CD4-positive, alpha-beta T cell treated with Interferon gamma for 1 hour (primary cell): Measurements from ENCODE around the gene PLEKHA6.

Experiments
- DNase-seq: peaks from one replicate; pipeline ENCODE4 v3.0.0-alpha.2; 2020

The PLEKHA6 gene

GRCh38 chr1:204308023-204308628 lies 51.6 kb downstream of the PLEKHA6 start:
- no peak for DNase-seq

GRCh38 chr1:204307334-204307883 lies 52.3 kb downstream of the PLEKHA6 start:
- no peak for DNase-seq

GRCh38 chr1:204306076-204306475 lies 53.7 kb downstream of the PLEKHA6 start:
- no peak for DNase-seq

GRCh38 chr1:204304067-204304466 lies 55.7 kb downstream of the PLEKHA6 start:
- DNase-seq = no peak

GRCh38 chr1:204302769-204303168 lies 57.0 kb downstream of the PLEKHA6 start:
- DNase-seq = no peak

GRCh38 chr1:204301171-204301957 lies 58.4 kb downstream of the PLEKHA6 start:
- DNase-seq = no peak

- DNase-seq = no peak
These were observed 59.8 kb downstream of the PLEKHA6 start for GRCh38 chr1:204299814-204300365.

- no peak for DNase-seq
These were observed 63.2 kb downstream of the PLEKHA6 start for GRCh38 chr1:204296431-204296988.

GRCh38 chr1:204295671-204296070 lies 64.1 kb downstream of the PLEKHA6 start:
- no peak for DNase-seq

GRCh38 chr1:204294357-204294756 lies 65.4 kb downstream of the PLEKHA6 start:
- no peak for DNase-seq

- no peak for DNase-seq
These were observed 66.0 kb downstream of the PLEKHA6 start for GRCh38 chr1:204293605-204294337.

GRCh38 chr1:204292740-204293139 lies 67.0 kb downstream of the PLEKHA6 start:
- no peak for DNase-seq

- DNase-seq = no peak
These were observed 70.4 kb downstream of the PLEKHA6 start for GRCh38 chr1:204289280-204289679.

- no peak for DNase-seq
These were observed 71.6 kb downstream of the PLEKHA6 start for GRCh38 chr1:204288021-204288588.

GRCh38 chr1:204287466-204287891 lies 72.2 kb downstream of the PLEKHA6 start:
- no peak for DNase-seq

- DNase-seq = peak; percentile 55
These were observed 72.8 kb downstream of the PLEKHA6 start for GRCh38 chr1:204286831-204287421.

GRCh38 chr1:204286315-204286714 lies 73.4 kb downstream of the PLEKHA6 start:
- DNase-seq = no peak

GRCh38 chr1:204285436-204286305 lies 74.1 kb downstream of the PLEKHA6 start:
- DNase-seq = no peak

- no peak for DNase-seq
These were observed 74.8 kb downstream of the PLEKHA6 start for GRCh38 chr1:204284929-204285328.

- no peak for DNase-seq
These were observed 75.7 kb downstream of the PLEKHA6 start for GRCh38 chr1:204283711-204284651.
